HL-60 (cell line): ENCODE measurements around the gene FAHD1.

Experiments used
- DNase-seq, 2 experiments: peaks; one replicate each; pipeline ENCODE4 v3.0.0-alpha.2; 2010 to 2020; ENCODE audit warnings: low read depth in 1 of 2, low spot score in 1 of 2
- H3K27ac ChIP-seq: fragments of 250-450 bp; sonication (Bioruptor Pico); replicated peaks from 2 replicates; pipeline ENCODE4 v1.5.1; 2020; ENCODE audit warnings: mild to moderate bottlenecking, moderate library complexity
- H3K27me3 ChIP-seq: fragments of 250-450 bp; sonication (Bioruptor Pico); 2 replicates; pipeline ENCODE4 v1.5.1; 2021; ENCODE audit warnings: mild to moderate bottlenecking, moderate library complexity; ENCODE audit not compliant: insufficient read depth, poor library complexity, severe bottlenecking
- H3K4me3 ChIP-seq: replicated peaks from 2 replicates; pipeline ENCODE4 v1.5.1; 2011; ENCODE audit warnings: mild to moderate bottlenecking, control low read depth, low read length; ENCODE audit not compliant: insufficient read depth
- GABPA ChIP-seq: IDR thresholded peaks from 2 replicates; pipeline ENCODE4 v1.6.1; 2012; ENCODE audit warnings: low read depth
- POLR2AphosphoS5 ChIP-seq: IDR thresholded peaks from 2 replicates; pipeline ENCODE4 v1.6.1; 2012; ENCODE audit warnings: low read depth
- SPI1 ChIP-seq: IDR thresholded peaks from 2 replicates; pipeline ENCODE4 v1.6.1; 2012; ENCODE audit warnings: low read depth, mild to moderate bottlenecking, borderline replicate concordance
- TF ChIP-seq, protein P1 (sequence below): IDR thresholded peaks from 2 replicates; pipeline ENCODE4 v1.6.1; 2012; ENCODE audit warnings: low read depth; ENCODE audit not compliant: insufficient replicate concordance
- TF ChIP-seq, protein P2 (sequence below): IDR thresholded peaks from one replicate; pipeline ENCODE4 v1.5.1; 2011; ENCODE audit warnings: low read length, control low read depth, inconsistent platforms; ENCODE audit not compliant: insufficient read depth

The FAHD1 gene

DNA sequence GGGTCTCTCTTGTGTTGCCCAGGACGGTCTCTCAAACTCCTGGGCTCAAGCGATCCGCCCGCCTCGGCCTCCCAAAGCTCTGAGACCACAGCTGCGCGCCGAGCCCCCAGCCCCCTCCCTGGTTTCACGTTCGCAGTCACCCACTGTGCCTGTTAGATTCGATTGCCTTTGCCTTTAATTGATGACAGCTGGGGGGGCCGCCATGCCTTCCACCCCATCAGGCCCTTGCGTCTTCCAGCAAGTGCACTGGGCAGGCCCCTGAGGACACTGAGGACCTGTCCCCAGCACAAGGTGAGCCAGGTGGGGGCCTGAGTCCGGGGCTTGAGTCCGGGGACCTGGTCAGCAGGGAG is 36.8 kb upstream of the FAHD1 start:
- Histone ChIP-seq H3K27me3 (no peaks in the 10 kb centered on the region), H3K27ac (no peak overlapping the region), H3K4me3 (no peak overlapping the region)
- no peak for DNase-seq
- TF ChIP-seq GABPA (no peak), SPI1 (no peak), POLR2AphosphoS5 (no peak)
- TF ChIP-seq, protein P1, sequence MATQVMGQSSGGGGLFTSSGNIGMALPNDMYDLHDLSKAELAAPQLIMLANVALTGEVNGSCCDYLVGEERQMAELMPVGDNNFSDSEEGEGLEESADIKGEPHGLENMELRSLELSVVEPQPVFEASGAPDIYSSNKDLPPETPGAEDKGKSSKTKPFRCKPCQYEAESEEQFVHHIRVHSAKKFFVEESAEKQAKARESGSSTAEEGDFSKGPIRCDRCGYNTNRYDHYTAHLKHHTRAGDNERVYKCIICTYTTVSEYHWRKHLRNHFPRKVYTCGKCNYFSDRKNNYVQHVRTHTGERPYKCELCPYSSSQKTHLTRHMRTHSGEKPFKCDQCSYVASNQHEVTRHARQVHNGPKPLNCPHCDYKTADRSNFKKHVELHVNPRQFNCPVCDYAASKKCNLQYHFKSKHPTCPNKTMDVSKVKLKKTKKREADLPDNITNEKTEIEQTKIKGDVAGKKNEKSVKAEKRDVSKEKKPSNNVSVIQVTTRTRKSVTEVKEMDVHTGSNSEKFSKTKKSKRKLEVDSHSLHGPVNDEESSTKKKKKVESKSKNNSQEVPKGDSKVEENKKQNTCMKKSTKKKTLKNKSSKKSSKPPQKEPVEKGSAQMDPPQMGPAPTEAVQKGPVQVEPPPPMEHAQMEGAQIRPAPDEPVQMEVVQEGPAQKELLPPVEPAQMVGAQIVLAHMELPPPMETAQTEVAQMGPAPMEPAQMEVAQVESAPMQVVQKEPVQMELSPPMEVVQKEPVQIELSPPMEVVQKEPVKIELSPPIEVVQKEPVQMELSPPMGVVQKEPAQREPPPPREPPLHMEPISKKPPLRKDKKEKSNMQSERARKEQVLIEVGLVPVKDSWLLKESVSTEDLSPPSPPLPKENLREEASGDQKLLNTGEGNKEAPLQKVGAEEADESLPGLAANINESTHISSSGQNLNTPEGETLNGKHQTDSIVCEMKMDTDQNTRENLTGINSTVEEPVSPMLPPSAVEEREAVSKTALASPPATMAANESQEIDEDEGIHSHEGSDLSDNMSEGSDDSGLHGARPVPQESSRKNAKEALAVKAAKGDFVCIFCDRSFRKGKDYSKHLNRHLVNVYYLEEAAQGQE, result no peak
- TF ChIP-seq, protein P2, sequence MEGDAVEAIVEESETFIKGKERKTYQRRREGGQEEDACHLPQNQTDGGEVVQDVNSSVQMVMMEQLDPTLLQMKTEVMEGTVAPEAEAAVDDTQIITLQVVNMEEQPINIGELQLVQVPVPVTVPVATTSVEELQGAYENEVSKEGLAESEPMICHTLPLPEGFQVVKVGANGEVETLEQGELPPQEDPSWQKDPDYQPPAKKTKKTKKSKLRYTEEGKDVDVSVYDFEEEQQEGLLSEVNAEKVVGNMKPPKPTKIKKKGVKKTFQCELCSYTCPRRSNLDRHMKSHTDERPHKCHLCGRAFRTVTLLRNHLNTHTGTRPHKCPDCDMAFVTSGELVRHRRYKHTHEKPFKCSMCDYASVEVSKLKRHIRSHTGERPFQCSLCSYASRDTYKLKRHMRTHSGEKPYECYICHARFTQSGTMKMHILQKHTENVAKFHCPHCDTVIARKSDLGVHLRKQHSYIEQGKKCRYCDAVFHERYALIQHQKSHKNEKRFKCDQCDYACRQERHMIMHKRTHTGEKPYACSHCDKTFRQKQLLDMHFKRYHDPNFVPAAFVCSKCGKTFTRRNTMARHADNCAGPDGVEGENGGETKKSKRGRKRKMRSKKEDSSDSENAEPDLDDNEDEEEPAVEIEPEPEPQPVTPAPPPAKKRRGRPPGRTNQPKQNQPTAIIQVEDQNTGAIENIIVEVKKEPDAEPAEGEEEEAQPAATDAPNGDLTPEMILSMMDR, result no peak

DNA sequence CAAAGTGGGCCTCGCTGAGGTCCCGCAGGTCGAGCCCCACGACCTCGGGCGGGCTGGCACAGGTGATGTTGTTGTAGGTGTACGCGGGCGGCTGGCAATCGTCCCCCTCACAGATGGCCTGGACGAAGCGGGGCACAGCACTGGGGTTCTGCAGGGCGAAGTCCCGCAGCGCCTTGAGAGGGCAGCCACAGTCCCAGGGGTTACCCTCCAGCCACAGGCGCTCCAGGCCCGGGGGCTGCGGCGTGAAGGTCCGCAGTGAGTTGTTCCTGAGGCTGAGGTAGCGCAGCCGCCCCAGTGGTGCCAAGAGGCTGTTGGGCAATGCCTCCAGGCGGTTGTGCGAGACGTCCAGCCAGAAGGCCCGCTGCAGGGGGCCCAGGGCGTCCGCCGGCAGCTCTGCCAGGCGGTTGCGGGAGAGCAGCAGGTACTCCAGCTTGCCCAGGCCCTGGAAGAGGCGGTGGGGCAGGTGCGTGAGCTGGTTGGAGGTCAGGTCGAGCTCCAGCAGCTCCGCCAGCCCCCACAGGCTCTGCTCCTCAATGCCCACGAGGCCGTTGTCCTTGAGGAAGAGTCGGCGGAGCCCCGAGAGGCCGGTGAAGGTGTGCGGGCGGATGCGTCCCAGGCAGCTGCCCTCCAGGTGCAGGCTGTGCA is 36.3 kb upstream of the FAHD1 start:
- H3K27me3 ChIP-seq, result no peaks in the 10 kb centered on the region
- H3K4me3 ChIP-seq, result no peak overlapping the region
- no peak for TF ChIP-seq GABPA
- TF ChIP-seq POLR2AphosphoS5, result no peak
- TF ChIP-seq, protein P1, result no peak
- no peak for TF ChIP-seq SPI1
- TF ChIP-seq, protein P2, result no peak
- no peak for DNase-seq
- H3K27ac ChIP-seq, result no peak overlapping the region

DNA sequence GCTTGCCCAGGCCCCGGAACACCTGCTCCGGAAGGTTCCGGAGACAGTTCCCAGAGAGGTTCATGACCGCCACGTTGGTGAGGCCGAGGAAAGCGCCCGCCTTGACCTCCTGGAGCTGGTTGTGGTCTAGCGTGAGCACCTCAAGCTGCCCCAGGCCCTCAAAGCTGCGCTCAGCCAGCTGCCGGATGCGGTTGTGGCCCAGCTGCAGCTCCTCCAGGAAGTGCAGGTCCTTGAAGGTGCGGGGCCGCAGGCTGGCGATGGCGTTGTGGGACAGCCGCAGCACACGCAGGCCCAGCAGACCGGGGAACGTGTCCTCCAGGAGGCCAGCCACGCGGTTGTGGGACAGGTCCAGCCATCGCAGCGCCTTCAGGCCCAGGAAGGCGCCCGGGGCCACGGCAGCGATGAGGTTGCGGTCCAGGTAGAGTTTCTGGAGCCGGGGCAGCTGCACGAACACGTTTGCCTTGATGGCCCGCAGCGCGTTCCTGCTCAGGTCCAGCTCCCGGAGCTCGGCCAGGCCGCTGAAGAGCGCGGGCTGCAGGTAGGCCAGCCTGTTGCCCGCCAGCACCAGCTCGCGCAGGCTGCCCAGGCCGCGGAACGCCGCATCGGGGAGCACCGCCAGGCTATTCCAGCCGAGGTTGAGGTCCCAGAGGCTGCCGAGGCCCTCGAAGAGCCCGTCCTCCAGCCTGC is 35.6 kb upstream of the FAHD1 start:
- no peak overlapping the region for H3K27ac ChIP-seq
- no peak for DNase-seq
- H3K27me3 ChIP-seq, result no peaks in the 10 kb centered on the region
- TF ChIP-seq GABPA, result no peak
- TF ChIP-seq SPI1, result no peak
- TF ChIP-seq, protein P2, result no peak
- TF ChIP-seq, protein P1, result no peak
- TF ChIP-seq POLR2AphosphoS5, result no peak
- H3K4me3 ChIP-seq, result no peak overlapping the region
